ENCODE measurements around the gene ARHGAP29. TPM values are rescaled to one million over a fixed set of nuclear protein-coding genes. Genes with fewer than 3 reads are reported as not detected.
"Not testable (repeated sequence)": the region's sequence is repeated elsewhere in the genome, so short reads cannot be mapped to it uniquely, and the experiment has no call there.

ARHGAP29 gene
- polyA plus RNA-seq, 4 donors, result 0.22 to 7.0 (median 3.6) TPM

- H3K4me3 ChIP-seq (ENCODE audit: low read depth in 1 of 3, low read length in 3 of 3); H3K4me1 ChIP-seq (ENCODE audit: control insufficient read depth in 3 of 3, insufficient read depth in 2 of 3, low read depth in 1 of 3, low read length in 2 of 3); H3K36me3 ChIP-seq (ENCODE audit: control insufficient read depth in 3 of 3, insufficient read depth in 2 of 3, low read depth in 1 of 3, low read length in 3 of 3); DNase-seq; H3K27ac ChIP-seq (ENCODE audit: low read depth in 1 of 3, low read length in 2 of 3); H3K27me3 ChIP-seq (ENCODE audit: control insufficient read depth in 3 of 3, insufficient read depth in 3 of 3, low read length in 3 of 3); FAIRE-seq; H3K9me3 ChIP-seq (ENCODE audit: control insufficient read depth in 2 of 2, insufficient read depth in 1 of 2, low read depth in 1 of 2, low read length in 1 of 2): not testable (repeated sequence)
Measured at GRCh38 chr1:94149166-94149565, 88.2 kb downstream of the ARHGAP29 start.

- no peaks in the 10 kb centered on the region for H3K4me1 ChIP-seq (ENCODE audit: control insufficient read depth in 3 of 3, insufficient read depth in 2 of 3, low read depth in 1 of 3, low read length in 2 of 3)
Measured at GRCh38 chr1:94146273-94146672, 91.1 kb downstream of the ARHGAP29 start.

GRCh38 chr1:94144836-94145235 lies 92.5 kb downstream of the ARHGAP29 start:
- no peak overlapping the region for H3K27ac ChIP-seq (ENCODE audit: low read depth in 1 of 3, low read length in 2 of 3)
- WGBS, 3 donors, result 68 to 84% (median 79%) methylated on average over 1 of the region's 1 CpG
- FAIRE-seq (no peak), DNase-seq (no peak)
- H3K36me3 ChIP-seq (ENCODE audit: control insufficient read depth in 3 of 3, insufficient read depth in 2 of 3, low read depth in 1 of 3, low read length in 3 of 3), result no peaks in the 10 kb centered on the region
- H3K4me1 ChIP-seq (ENCODE audit: control insufficient read depth in 3 of 3, insufficient read depth in 2 of 3, low read depth in 1 of 3, low read length in 2 of 3), result no peaks in the 10 kb centered on the region
- H3K4me3 ChIP-seq (ENCODE audit: low read depth in 1 of 3, low read length in 3 of 3), result no peak overlapping the region
- no peaks in the 10 kb centered on the region for H3K9me3 ChIP-seq (ENCODE audit: control insufficient read depth in 2 of 2, insufficient read depth in 1 of 2, low read depth in 1 of 2, low read length in 1 of 2)
- no peaks in the 10 kb centered on the region for H3K27me3 ChIP-seq (ENCODE audit: control insufficient read depth in 3 of 3, insufficient read depth in 3 of 3, low read length in 3 of 3)

More at GRCh38 chr1:94146273-94146672, 91.1 kb downstream of the ARHGAP29 start:
- H3K36me3 ChIP-seq (ENCODE audit: control insufficient read depth in 3 of 3, insufficient read depth in 2 of 3, low read depth in 1 of 3, low read length in 3 of 3), result no peaks in the 10 kb centered on the region
- no peak for FAIRE-seq
- DNase-seq, result no peak
- no peaks in the 10 kb centered on the region for H3K27me3 ChIP-seq (ENCODE audit: control insufficient read depth in 3 of 3, insufficient read depth in 3 of 3, low read length in 3 of 3)
- no peaks in the 10 kb centered on the region for H3K9me3 ChIP-seq (ENCODE audit: control insufficient read depth in 2 of 2, insufficient read depth in 1 of 2, low read depth in 1 of 2, low read length in 1 of 2)
- H3K27ac ChIP-seq (ENCODE audit: low read depth in 1 of 3, low read length in 2 of 3), result no peak overlapping the region
- 88 to 89% (median 88%) methylated on average over 5 of the region's 5 CpGs for WGBS, 3 donors
- H3K4me3 ChIP-seq (ENCODE audit: low read depth in 1 of 3, low read length in 3 of 3), result no peak overlapping the region

- Histone ChIP-seq H3K4me1 (ENCODE audit: control insufficient read depth in 3 of 3, insufficient read depth in 2 of 3, low read depth in 1 of 3, low read length in 2 of 3) (no peaks in the 10 kb centered on the region), H3K27me3 (ENCODE audit: control insufficient read depth in 3 of 3, insufficient read depth in 3 of 3, low read length in 3 of 3) (no peaks in the 10 kb centered on the region), H3K4me3 (ENCODE audit: low read depth in 1 of 3, low read length in 3 of 3) (no peak overlapping the region), H3K36me3 (ENCODE audit: control insufficient read depth in 3 of 3, insufficient read depth in 2 of 3, low read depth in 1 of 3, low read length in 3 of 3) (no peaks in the 10 kb centered on the region), H3K27ac (ENCODE audit: low read depth in 1 of 3, low read length in 2 of 3) (no peak overlapping the region), H3K9me3 (ENCODE audit: control insufficient read depth in 2 of 2, insufficient read depth in 1 of 2, low read depth in 1 of 2, low read length in 1 of 2) (no peaks in the 10 kb centered on the region)
- DNase-seq (no peak), FAIRE-seq (no peak)
Measured at GRCh38 chr1:94143809-94144176, 93.6 kb downstream of the ARHGAP29 start.

- Histone ChIP-seq H3K27ac (ENCODE audit: low read depth in 1 of 3, low read length in 2 of 3) (no peak overlapping the region), H3K36me3 (ENCODE audit: control insufficient read depth in 3 of 3, insufficient read depth in 2 of 3, low read depth in 1 of 3, low read length in 3 of 3) (no peaks in the 10 kb centered on the region), H3K4me3 (ENCODE audit: low read depth in 1 of 3, low read length in 3 of 3) (no peak overlapping the region), H3K4me1 (ENCODE audit: control insufficient read depth in 3 of 3, insufficient read depth in 2 of 3, low read depth in 1 of 3, low read length in 2 of 3) (no peaks in the 10 kb centered on the region), H3K27me3 (ENCODE audit: control insufficient read depth in 3 of 3, insufficient read depth in 3 of 3, low read length in 3 of 3) (no peaks in the 10 kb centered on the region), H3K9me3 (ENCODE audit: control insufficient read depth in 2 of 2, insufficient read depth in 1 of 2, low read depth in 1 of 2, low read length in 1 of 2) (no peaks in the 10 kb centered on the region)
- WGBS, 3 donors, result 55 to 82% (median 65%) methylated on average over 2 of the region's 2 CpGs
- DNase-seq, result no peak
- no peak for FAIRE-seq
Measured at GRCh38 chr1:94143173-94143808, 94.1 kb downstream of the ARHGAP29 start.

GRCh38 chr1:94142583-94142982 lies 94.8 kb downstream of the ARHGAP29 start:
- Histone ChIP-seq H3K4me1 (ENCODE audit: control insufficient read depth in 3 of 3, insufficient read depth in 2 of 3, low read depth in 1 of 3, low read length in 2 of 3) (no peaks in the 10 kb centered on the region), H3K36me3 (ENCODE audit: control insufficient read depth in 3 of 3, insufficient read depth in 2 of 3, low read depth in 1 of 3, low read length in 3 of 3) (no peaks in the 10 kb centered on the region), H3K9me3 (ENCODE audit: control insufficient read depth in 2 of 2, insufficient read depth in 1 of 2, low read depth in 1 of 2, low read length in 1 of 2) (no peaks in the 10 kb centered on the region), H3K27ac (ENCODE audit: low read depth in 1 of 3, low read length in 2 of 3) (no peak overlapping the region), H3K27me3 (ENCODE audit: control insufficient read depth in 3 of 3, insufficient read depth in 3 of 3, low read length in 3 of 3) (no peaks in the 10 kb centered on the region), H3K4me3 (ENCODE audit: low read depth in 1 of 3, low read length in 3 of 3) (no peak overlapping the region)
- 68 to 75% (median 73%) methylated on average over 2 of the region's 2 CpGs for WGBS, 3 donors
- no peak for FAIRE-seq
- DNase-seq, result no peak

- Histone ChIP-seq H3K27ac (ENCODE audit: low read depth in 1 of 3, low read length in 2 of 3) (no peak overlapping the region), H3K36me3 (ENCODE audit: control insufficient read depth in 3 of 3, insufficient read depth in 2 of 3, low read depth in 1 of 3, low read length in 3 of 3) (no peaks in the 10 kb centered on the region), H3K27me3 (ENCODE audit: control insufficient read depth in 3 of 3, insufficient read depth in 3 of 3, low read length in 3 of 3) (no peaks in the 10 kb centered on the region), H3K9me3 (ENCODE audit: control insufficient read depth in 2 of 2, insufficient read depth in 1 of 2, low read depth in 1 of 2, low read length in 1 of 2) (no peaks in the 10 kb centered on the region), H3K4me3 (ENCODE audit: low read depth in 1 of 3, low read length in 3 of 3) (no peak overlapping the region), H3K4me1 (ENCODE audit: control insufficient read depth in 3 of 3, insufficient read depth in 2 of 3, low read depth in 1 of 3, low read length in 2 of 3) (no peaks in the 10 kb centered on the region)
- WGBS, 3 donors, result 80 to 89% (median 88%) methylated on average over 1 of the region's 1 CpG
- DNase-seq, result no peak
- no peak for FAIRE-seq
Measured at GRCh38 chr1:94142022-94142421, 95.4 kb downstream of the ARHGAP29 start.

GRCh38 chr1:94132111-94132510 lies 105.3 kb downstream of the ARHGAP29 start:
- 88 to 91% (median 88%) methylated on average over 5 of the region's 5 CpGs for WGBS, 3 donors
- no peak for FAIRE-seq

More at GRCh38 chr1:94132111-94132510, 105.3 kb downstream of the ARHGAP29 start:
- H3K27me3 ChIP-seq (ENCODE audit: control insufficient read depth in 3 of 3, insufficient read depth in 3 of 3, low read length in 3 of 3), result no peaks in the 10 kb centered on the region
- DNase-seq, result no peak
- H3K4me3 ChIP-seq (ENCODE audit: low read depth in 1 of 3, low read length in 3 of 3), result no peak overlapping the region
- no peak overlapping the region for H3K27ac ChIP-seq (ENCODE audit: low read depth in 1 of 3, low read length in 2 of 3)
- H3K4me1 ChIP-seq (ENCODE audit: control insufficient read depth in 3 of 3, insufficient read depth in 2 of 3, low read depth in 1 of 3, low read length in 2 of 3), result no peaks in the 10 kb centered on the region
- no peaks in the 10 kb centered on the region for H3K36me3 ChIP-seq (ENCODE audit: control insufficient read depth in 3 of 3, insufficient read depth in 2 of 3, low read depth in 1 of 3, low read length in 3 of 3)
- peaks cover 0 to 7% of the 10 kb centered on the region in 2 donors for H3K9me3 ChIP-seq (ENCODE audit: control insufficient read depth in 2 of 2, insufficient read depth in 1 of 2, low read depth in 1 of 2, low read length in 1 of 2)
